Activated CD8-positive, alpha-beta memory T cell treated with anti-CD3 and anti-CD28 coated beads, Interleukin-2, amount 50 U/mL, for 1 hour (primary cell): ENCODE results near the gene GAS2L2.
"Not testable (repeated sequence)": the region's sequence is repeated elsewhere in the genome, so short reads cannot be mapped to it uniquely, and the experiment has no call there.

ENCODE experiments used
- DNase-seq: peaks from one replicate; pipeline ENCODE4 v3.0.0-alpha.2; 2020; ENCODE audit errors: extremely low read depth

Gene GAS2L2

GRCh38 chr17:35728551-35728950 lies 24.5 kb downstream of the GAS2L2 start:
- no peak for DNase-seq

- DNase-seq = no peak
Observed at GRCh38 chr17:35727635-35728034, 25.4 kb downstream of the GAS2L2 start.

- DNase-seq = no peak
Observed at GRCh38 chr17:35726953-35727460, 26.0 kb downstream of the GAS2L2 start.

- DNase-seq = no peak
Observed at GRCh38 chr17:35726127-35726952, 26.7 kb downstream of the GAS2L2 start.

- no peak for DNase-seq
Observed at GRCh38 chr17:35725802-35726126, 27.3 kb downstream of the GAS2L2 start.

GRCh38 chr17:35725058-35725457 lies 28.0 kb downstream of the GAS2L2 start:
- no peak for DNase-seq

- no peak for DNase-seq
Observed at GRCh38 chr17:35723735-35724134, 29.3 kb downstream of the GAS2L2 start.

- no peak for DNase-seq
Observed at GRCh38 chr17:35717475-35717874, 35.6 kb downstream of the GAS2L2 start.

GRCh38 chr17:35716897-35717465 lies 36.1 kb downstream of the GAS2L2 start:
- DNase-seq = no peak

GRCh38 chr17:35716173-35716572 lies 36.9 kb downstream of the GAS2L2 start:
- no peak for DNase-seq

- no peak for DNase-seq
Observed at GRCh38 chr17:35715416-35715815, 37.6 kb downstream of the GAS2L2 start.

- DNase-seq = no peak
Observed at GRCh38 chr17:35714988-35715387, 38.1 kb downstream of the GAS2L2 start.

GRCh38 chr17:35713069-35713728 lies 39.8 kb downstream of the GAS2L2 start:
- no peak for DNase-seq

- DNase-seq = no peak
Observed at GRCh38 chr17:35710950-35711349, 42.1 kb downstream of the GAS2L2 start.

- no peak for DNase-seq
Observed at GRCh38 chr17:35709874-35710273, 43.2 kb downstream of the GAS2L2 start.

GRCh38 chr17:35708951-35709350 lies 44.1 kb downstream of the GAS2L2 start:
- no peak for DNase-seq

- no peak for DNase-seq
Observed at GRCh38 chr17:35708149-35708548, 44.9 kb downstream of the GAS2L2 start.

- DNase-seq = no peak
Observed at GRCh38 chr17:35705705-35706104, 47.3 kb downstream of the GAS2L2 start.

- no peak for DNase-seq
Observed at GRCh38 chr17:35705230-35705629, 47.8 kb downstream of the GAS2L2 start.

- not testable (repeated sequence) for DNase-seq
Observed at GRCh38 chr17:35703308-35703707, 49.7 kb downstream of the GAS2L2 start.

- no peak for DNase-seq
Observed at GRCh38 chr17:35701491-35701890, 51.5 kb downstream of the GAS2L2 start.

GRCh38 chr17:35700150-35700549 lies 52.9 kb downstream of the GAS2L2 start:
- DNase-seq = no peak

- DNase-seq = no peak
Observed at GRCh38 chr17:35698800-35699199, 54.2 kb downstream of the GAS2L2 start.
